GM23338 (cell line): Measurements from ENCODE around the gene PCSK5.

ENCODE experiments used
- STAT1 ChIP-seq: IDR thresholded peaks from one replicate; pipeline ENCODE4 v1.6.1; 2016; ENCODE audit warnings: antibody characterized with exemption; ENCODE audit not compliant: unreplicated experiment
- TF ChIP-seq, protein P1 (sequence below), 2 experiments: fragments of 200-600 bp in 1 of 2; sonication (generic) in 1 of 2; conservative IDR thresholded peaks; 2 replicates each; pipeline versions ENCODE4 v1.5.1 to v1.6.1; 2016 to 2017; ENCODE audit warnings: antibody characterized with exemption in 2 of 2, low read depth in 2 of 2, mild to moderate bottlenecking in 2 of 2, moderate library complexity in 1 of 2

- TF ChIP-seq STAT1 = no peak
- TF ChIP-seq, protein P1, sequence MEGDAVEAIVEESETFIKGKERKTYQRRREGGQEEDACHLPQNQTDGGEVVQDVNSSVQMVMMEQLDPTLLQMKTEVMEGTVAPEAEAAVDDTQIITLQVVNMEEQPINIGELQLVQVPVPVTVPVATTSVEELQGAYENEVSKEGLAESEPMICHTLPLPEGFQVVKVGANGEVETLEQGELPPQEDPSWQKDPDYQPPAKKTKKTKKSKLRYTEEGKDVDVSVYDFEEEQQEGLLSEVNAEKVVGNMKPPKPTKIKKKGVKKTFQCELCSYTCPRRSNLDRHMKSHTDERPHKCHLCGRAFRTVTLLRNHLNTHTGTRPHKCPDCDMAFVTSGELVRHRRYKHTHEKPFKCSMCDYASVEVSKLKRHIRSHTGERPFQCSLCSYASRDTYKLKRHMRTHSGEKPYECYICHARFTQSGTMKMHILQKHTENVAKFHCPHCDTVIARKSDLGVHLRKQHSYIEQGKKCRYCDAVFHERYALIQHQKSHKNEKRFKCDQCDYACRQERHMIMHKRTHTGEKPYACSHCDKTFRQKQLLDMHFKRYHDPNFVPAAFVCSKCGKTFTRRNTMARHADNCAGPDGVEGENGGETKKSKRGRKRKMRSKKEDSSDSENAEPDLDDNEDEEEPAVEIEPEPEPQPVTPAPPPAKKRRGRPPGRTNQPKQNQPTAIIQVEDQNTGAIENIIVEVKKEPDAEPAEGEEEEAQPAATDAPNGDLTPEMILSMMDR (conservative IDR thresholded peaks at IDR 0.05; ENCODE audit: low read depth in 2 of 2) = no peak
These were observed 506.1 kb downstream of the PCSK5 start for GRCh38 chr9:76396597-76396996.
